H9 (cell line): ENCODE data around the gene STYXL1. TPM values are rescaled to one million over a fixed set of nuclear protein-coding genes. Genes with fewer than 3 reads are reported as not detected.

Experiments used
- DNase-seq: peaks from one replicate; pipeline ENCODE4 v3.0.0-alpha.2; 2017
- H2AFZ ChIP-seq: one replicate; pipeline ENCODE4 v1.6.1; 2013; ENCODE audit warnings: mild to moderate bottlenecking, low read length, control low read depth, moderate library complexity
- H2AK5ac ChIP-seq: 2 replicates; pipeline ENCODE4 v1.6.1; 2013; ENCODE audit warnings: low read length, control low read depth, mixed read lengths; ENCODE audit not compliant: insufficient read length
- H2BK120ac ChIP-seq: one replicate; pipeline ENCODE4 v1.6.1; 2013; ENCODE audit warnings: low read depth, mild to moderate bottlenecking, low read length, control low read depth, inconsistent platforms; ENCODE audit not compliant: poor library complexity, severe bottlenecking
- H2BK12ac ChIP-seq: 2 replicates; pipeline ENCODE4 v1.6.1; 2013; ENCODE audit warnings: low read length, control low read depth, mixed read lengths, low read depth; ENCODE audit not compliant: insufficient read length
- H2BK15ac ChIP-seq: 2 replicates; pipeline ENCODE4 v1.6.1; 2013; ENCODE audit warnings: low read depth, low read length, control low read depth
- H2BK20ac ChIP-seq: one replicate; pipeline ENCODE4 v1.6.1; 2013; ENCODE audit warnings: low read depth, mild to moderate bottlenecking, low read length, control low read depth, inconsistent platforms; ENCODE audit not compliant: poor library complexity, severe bottlenecking
- H2BK5ac ChIP-seq: 2 replicates; pipeline ENCODE4 v1.6.1; 2013; ENCODE audit warnings: low read length, control low read depth, mixed read lengths; ENCODE audit not compliant: insufficient read length
- H3K14ac ChIP-seq: 2 replicates; pipeline ENCODE4 v1.6.1; 2013; ENCODE audit warnings: low read length, control low read depth; ENCODE audit not compliant: insufficient read depth
- H3K18ac ChIP-seq: 2 replicates; pipeline ENCODE4 v1.6.1; 2013; ENCODE audit warnings: low read depth, mild to moderate bottlenecking, mixed read lengths, low read length, control low read depth; ENCODE audit not compliant: insufficient read length
- H3K23ac ChIP-seq: 2 replicates; pipeline ENCODE4 v1.6.1; 2013; ENCODE audit warnings: low read length, control low read depth, mixed read lengths, low read depth; ENCODE audit not compliant: insufficient read length
- H3K23me2 ChIP-seq: 2 replicates; pipeline ENCODE4 v1.6.1; 2013; ENCODE audit warnings: low read depth, mild to moderate bottlenecking, mixed read lengths, low read length, control low read depth; ENCODE audit not compliant: insufficient read length, poor library complexity, severe bottlenecking
- H3K27ac ChIP-seq: 2 replicates; pipeline ENCODE4 v1.5.1; 2013; ENCODE audit warnings: low read length, control low read depth, mixed read lengths, low read depth; ENCODE audit not compliant: insufficient read length
- H3K27me3 ChIP-seq: 2 replicates; pipeline ENCODE4 v1.6.1; 2013; ENCODE audit warnings: low read length, control low read depth, inconsistent platforms; ENCODE audit not compliant: insufficient read depth
- H3K4ac ChIP-seq: 2 replicates; pipeline ENCODE4 v1.6.1; 2013; ENCODE audit warnings: low read depth, mild to moderate bottlenecking, control low read depth, inconsistent platforms, low read length, moderate library complexity
- H3K4me1 ChIP-seq: 2 replicates; pipeline ENCODE4 v1.6.1; 2013; ENCODE audit warnings: low read length, control low read depth, inconsistent platforms; ENCODE audit not compliant: insufficient read depth
- H3K4me2 ChIP-seq: 2 replicates; pipeline ENCODE4 v1.6.1; 2013; ENCODE audit warnings: low read length, control low read depth, mixed read lengths; ENCODE audit not compliant: insufficient read length, insufficient read depth
- H3K56ac ChIP-seq: 2 replicates; pipeline ENCODE4 v1.6.1; 2013; ENCODE audit warnings: low read depth, mild to moderate bottlenecking, mixed read lengths, low read length, control low read depth; ENCODE audit not compliant: insufficient read length
- H3K79me1 ChIP-seq: 2 replicates; pipeline ENCODE4 v1.6.1; 2013; ENCODE audit warnings: low read depth, mild to moderate bottlenecking, moderate library complexity, low read length, control low read depth, inconsistent platforms; ENCODE audit not compliant: insufficient read depth, poor library complexity, severe bottlenecking
- H3K79me2 ChIP-seq: 2 replicates; pipeline ENCODE4 v1.6.1; 2013; ENCODE audit warnings: low read length, control low read depth, inconsistent platforms; ENCODE audit not compliant: insufficient read depth
- H3K9ac ChIP-seq: 2 replicates; pipeline ENCODE4 v1.6.1; 2013; ENCODE audit warnings: low read length, control low read depth, mixed read lengths; ENCODE audit not compliant: insufficient read length; ENCODE audit errors: extremely low read depth
- H3K9me3 ChIP-seq: one replicate; pipeline ENCODE4 v1.6.1; 2013; ENCODE audit warnings: low read depth, low read length, inconsistent platforms; ENCODE audit not compliant: control insufficient read depth
- H3T11ph ChIP-seq: one replicate; pipeline ENCODE4 v1.6.1; 2013; ENCODE audit warnings: mild to moderate bottlenecking, low read length, control low read depth, inconsistent platforms
- H4K20me1 ChIP-seq: one replicate; pipeline ENCODE4 v1.6.1; 2013; ENCODE audit not compliant: control insufficient read depth, insufficient read length, insufficient read depth
- H4K5ac ChIP-seq: 2 replicates; pipeline ENCODE4 v1.6.1; 2013; ENCODE audit warnings: low read depth, mild to moderate bottlenecking, mixed read lengths, low read length, control low read depth; ENCODE audit not compliant: insufficient read length
- H4K8ac ChIP-seq: replicated peaks from 2 replicates; pipeline ENCODE4 v1.6.1; 2013; ENCODE audit warnings: low read length, control low read depth, mixed read lengths, low read depth; ENCODE audit not compliant: insufficient read length
- H4K91ac ChIP-seq: 2 replicates; pipeline ENCODE4 v1.6.1; 2013; ENCODE audit warnings: low read depth, mild to moderate bottlenecking, moderate library complexity, mixed read lengths, low read length, control low read depth; ENCODE audit not compliant: insufficient read length
- H3K27ac Mint-ChIP-seq, 3 experiments: 2 replicates in 2 of 3; 3 replicates in 1 of 3; pipeline ENCODE4 v1.8.0; 2020 to 2021; ENCODE audit warnings: mixed read lengths in 3 of 3, mild to moderate bottlenecking in 1 of 3, moderate library complexity in 1 of 3
- H3K27me3 Mint-ChIP-seq: 2 replicates; pipeline ENCODE4 v1.8.0; 2021; ENCODE audit warnings: low read depth, mild to moderate bottlenecking, moderate library complexity, mixed read lengths
- H3K36me3 Mint-ChIP-seq, 3 experiments: 2 replicates in 2 of 3; 3 replicates in 1 of 3; pipeline ENCODE4 v1.8.0; 2020 to 2021; ENCODE audit warnings: low read depth in 3 of 3, mixed read lengths in 3 of 3; ENCODE audit not compliant: insufficient read depth in 1 of 3
- H3K4me1 Mint-ChIP-seq, 2 experiments: 2 replicates each; pipeline ENCODE4 v1.8.0; 2020; ENCODE audit warnings: mixed read lengths in 2 of 2
- H3K4me3 Mint-ChIP-seq, 2 experiments: 2 replicates in 1 of 2; 3 replicates in 1 of 2; pipeline ENCODE4 v1.8.0; 2020 to 2021; ENCODE audit warnings: mild to moderate bottlenecking in 2 of 2, mixed read lengths in 2 of 2, moderate library complexity in 1 of 2
- H3K9me3 Mint-ChIP-seq, 2 experiments: 2 replicates in 1 of 2; 3 replicates in 1 of 2; pipeline ENCODE4 v1.8.0; 2020; ENCODE audit warnings: mild to moderate bottlenecking in 2 of 2, mixed read lengths in 2 of 2, moderate library complexity in 1 of 2
- CTCF ChIP-seq: fragments of 200-600 bp; sonication (generic); conservative IDR thresholded peaks from 3 replicates; pipeline ENCODE4 v1.8.0; 2021; ENCODE audit warnings: antibody characterized with exemption, mild to moderate bottlenecking
- WGBS: extraction: QIAGEN DNeasy Blood & Tissue Kit; methylation state at CpG from one replicate; pipeline ENCODE4 v1.1.7; 2013; ENCODE audit warnings: missing lambda C conversion rate, low lambda C conversion rate, mixed read lengths; ENCODE audit not compliant: insufficient read length; ENCODE audit errors: extremely low coverage; 5-methylcytosine and 5-hydroxymethylcytosine counted together
- total RNA-seq: library from RNA; stranded (reverse); gene quantifications from 2 replicates; pipeline ENCODE4 v1.2.1, GENCODE V29; 2021

STYXL1 gene
- total RNA-seq, 1 experiment from 2014 or later = 38.7 TPM

GRCh38 chr7:76050545-76050944, 2.7 kb upstream of the STYXL1 start:
- Histone ChIP-seq H3K23ac (no peak overlapping the region), H3K9me3 (no peaks in the 10 kb centered on the region), H2BK15ac (no peak overlapping the region), H2AK5ac (no peak overlapping the region), H3K79me1 (peaks cover 6% of the 10 kb centered on the region), H3T11ph (no peak overlapping the region), H3K4me2 (peak overlapping the region; percentile 21), H3K27me3 (no peaks in the 10 kb centered on the region), H3K4ac (no peak overlapping the region), H2BK120ac (no peak overlapping the region), H3K4me1 (peaks cover 5% of the 10 kb centered on the region; the same call in 1 of the 2 replicates), H3K14ac (no peak overlapping the region), H3K18ac (no peak overlapping the region), H3K9ac (no peak overlapping the region), H3K79me2 (peaks cover 37% of the 10 kb centered on the region; the same call in 1 of the 2 replicates), H2BK20ac (no peak overlapping the region), H2BK5ac (no peak overlapping the region), H3K23me2 (peaks cover 7% of the 10 kb centered on the region), H4K8ac (no peak overlapping the region), H2AFZ (no peak overlapping the region), H4K91ac (no peak overlapping the region), H3K27ac (no peak overlapping the region), H4K5ac (no peak overlapping the region), H4K20me1 (no peaks in the 10 kb centered on the region), H3K56ac (no peak overlapping the region), H2BK12ac (no peak overlapping the region)
- Mint-ChIP-seq H3K36me3 (peaks cover 25 to 41% (median 38%) of the 10 kb centered on the region in 3 experiments), H3K27ac (peak overlapping the region in 2 of 3 experiments; percentile 8 to 79; a peak in 1 of 7 replicates), H3K4me3 (peak overlapping the region; percentile 6 to 9; a peak in 3 of 5 replicates), H3K27me3 (no peaks in the 10 kb centered on the region), H3K4me1 (peaks cover 16 to 20% of the 10 kb centered on the region in 2 experiments), H3K9me3 (no peaks in the 10 kb centered on the region; a peak in 1 of 5 replicates)
- no CpG with 5 or more reads among the region's 5 CpGs for WGBS
- TF ChIP-seq CTCF = no peak
- no peak for DNase-seq
